Colonic mucosa (tissue), 4 donors: Measurements from ENCODE around the gene MUC3A. TPM values are rescaled to one million over a fixed set of nuclear protein-coding genes. Genes with fewer than 3 reads are reported as not detected.

Experiments
- DNase-seq: peaks from one replicate; pipeline ENCODE4 v3.0.0-alpha.2; 2020
- H3K27ac ChIP-seq: fragments of 200-600 bp; one replicate; pipeline ENCODE4 v1.8.0; 2021
- H3K27me3 ChIP-seq: fragments of 200-600 bp; one replicate; pipeline ENCODE4 v1.8.0; 2021
- H3K36me3 ChIP-seq: fragments of 200-600 bp; one replicate; pipeline ENCODE4 v1.8.0; 2021
- H3K4me1 ChIP-seq: fragments of 200-600 bp; one replicate; pipeline ENCODE4 v1.8.0; 2021; ENCODE audit warnings: mild to moderate bottlenecking
- H3K4me3 ChIP-seq: fragments of 200-600 bp; one replicate; pipeline ENCODE4 v1.8.0; 2021
- H3K9ac ChIP-seq, 2 donors: one replicate each; pipeline ENCODE4 v1.7.0; 2013; ENCODE audit warnings: control low read depth in 2 of 2, low read depth in 2 of 2, low read length in 2 of 2
- H3K9me3 ChIP-seq: fragments of 200-600 bp; one replicate; pipeline ENCODE4 v1.8.0; 2021
- CTCF ChIP-seq: fragments of 200-600 bp; IDR thresholded peaks from one replicate; pipeline ENCODE4 v1.8.0; 2022; ENCODE audit warnings: antibody characterized with exemption, mild to moderate bottlenecking
- intact Hi-C: fragments of 100-400 bp; cut with DNase I; formaldehyde crosslinking; loops from one replicate; pipeline ENCODE4 v1.14.1; 2022
- total RNA-seq, 2 donors: library from RNA; stranded (reverse); fragmentation: NEBNext Ultra II Directional in 1 of 2; extraction: Animal tissue kit (Norgen Biotek cat#: 25700) in 1 of 2; gene quantifications; one replicate each; pipeline ENCODE4 v1.2.1, GENCODE V29; 2021
- donor health status: healthy.
- donor health status: DM: no; HTN: no; CAD: no.
- donor health status: DM: no; HTN: no; CAD: no.

Gene MUC3A
- total RNA-seq, 2 donors from 2014 or later, result 137 to 149 TPM

- no peaks in the 10 kb centered on the region for H3K36me3 ChIP-seq
- no peak overlapping the region for H3K27ac ChIP-seq
- intact Hi-C loops, result no loop called here
- no peak overlapping the region for H3K4me3 ChIP-seq
- no peak overlapping the region for H3K9ac ChIP-seq
- no peaks in the 10 kb centered on the region for H3K4me1 ChIP-seq
- no peak for TF ChIP-seq CTCF
- no peaks in the 10 kb centered on the region for H3K27me3 ChIP-seq
- DNase-seq, result no peak
- H3K9me3 ChIP-seq, result no peaks in the 10 kb centered on the region
Observed at GRCh38 chr7:100951172-100951571, 1.8 kb downstream of the MUC3A start.

GRCh38 chr7:100951888-100952560 lies 2.7 kb downstream of the MUC3A start:
- H3K4me3 ChIP-seq, result no peak overlapping the region
- H3K9me3 ChIP-seq, result no peaks in the 10 kb centered on the region
- intact Hi-C loops, result no loop called here
- no peak for DNase-seq
- no peaks in the 10 kb centered on the region for H3K36me3 ChIP-seq
- no peak for TF ChIP-seq CTCF
- H3K4me1 ChIP-seq, result no peaks in the 10 kb centered on the region
- no peak overlapping the region for H3K27ac ChIP-seq
- H3K27me3 ChIP-seq, result no peaks in the 10 kb centered on the region
- no peak overlapping the region for H3K9ac ChIP-seq

GRCh38 chr7:100952641-100953040 lies 3.3 kb downstream of the MUC3A start:
- no peak for DNase-seq
- Histone ChIP-seq H3K4me3 (no peak overlapping the region), H3K27ac (no peak overlapping the region), H3K9me3 (no peaks in the 10 kb centered on the region), H3K4me1 (no peaks in the 10 kb centered on the region), H3K27me3 (no peaks in the 10 kb centered on the region), H3K36me3 (no peaks in the 10 kb centered on the region), H3K9ac (no peak overlapping the region)
- intact Hi-C loops, result no loop called here
- TF ChIP-seq CTCF, result no peak

GRCh38 chr7:100957832-100958421 lies 8.6 kb downstream of the MUC3A start:
- intact Hi-C loops, result no loop called here
- Histone ChIP-seq H3K36me3 (no peaks in the 10 kb centered on the region), H3K9me3 (no peaks in the 10 kb centered on the region), H3K4me1 (no peaks in the 10 kb centered on the region), H3K27ac (no peak overlapping the region), H3K27me3 (no peaks in the 10 kb centered on the region), H3K9ac (no peak overlapping the region), H3K4me3 (no peak overlapping the region)
- DNase-seq, result no peak
- no peak for TF ChIP-seq CTCF

- no peak overlapping the region for H3K9ac ChIP-seq
- H3K9me3 ChIP-seq, result no peaks in the 10 kb centered on the region
- no peak for DNase-seq
- intact Hi-C loops, result no loop called here
- H3K4me1 ChIP-seq, result no peaks in the 10 kb centered on the region
- no peak overlapping the region for H3K4me3 ChIP-seq
- H3K27ac ChIP-seq, result no peak overlapping the region
- no peak for TF ChIP-seq CTCF
- peaks cover 5% of the 10 kb centered on the region for H3K27me3 ChIP-seq
- no peaks in the 10 kb centered on the region for H3K36me3 ChIP-seq
Observed at GRCh38 chr7:100959894-100960293, 10.6 kb downstream of the MUC3A start.
